Thyroid gland (tissue), 4 donors: ENCODE results near the gene LSM14B.

Experiments
- POLR2A ChIP-seq, 2 donors: fragments of 450-650 bp; IDR thresholded peaks; one replicate each; pipeline ENCODE4 v1.6.1; 2017; ENCODE audit warnings: antibody characterized with exemption in 2 of 2, mild to moderate bottlenecking in 2 of 2, moderate library complexity in 1 of 2
- TF ChIP-seq, protein P1 (sequence below), 6 experiments: fragments of 200-600 bp in 3 of 6; fragments of 450-650 bp in 3 of 6; sonication (generic) in 3 of 6; IDR thresholded peaks; one replicate each; pipeline ENCODE4 v1.5.1; 2016 to 2019; ENCODE audit warnings: antibody characterized with exemption in 6 of 6, mild to moderate bottlenecking in 2 of 6, inconsistent platforms in 1 of 6, moderate library complexity in 1 of 6

GRCh38 chr20:62183426-62184142, 61.3 kb downstream of the LSM14B start:
- TF ChIP-seq, protein P1, sequence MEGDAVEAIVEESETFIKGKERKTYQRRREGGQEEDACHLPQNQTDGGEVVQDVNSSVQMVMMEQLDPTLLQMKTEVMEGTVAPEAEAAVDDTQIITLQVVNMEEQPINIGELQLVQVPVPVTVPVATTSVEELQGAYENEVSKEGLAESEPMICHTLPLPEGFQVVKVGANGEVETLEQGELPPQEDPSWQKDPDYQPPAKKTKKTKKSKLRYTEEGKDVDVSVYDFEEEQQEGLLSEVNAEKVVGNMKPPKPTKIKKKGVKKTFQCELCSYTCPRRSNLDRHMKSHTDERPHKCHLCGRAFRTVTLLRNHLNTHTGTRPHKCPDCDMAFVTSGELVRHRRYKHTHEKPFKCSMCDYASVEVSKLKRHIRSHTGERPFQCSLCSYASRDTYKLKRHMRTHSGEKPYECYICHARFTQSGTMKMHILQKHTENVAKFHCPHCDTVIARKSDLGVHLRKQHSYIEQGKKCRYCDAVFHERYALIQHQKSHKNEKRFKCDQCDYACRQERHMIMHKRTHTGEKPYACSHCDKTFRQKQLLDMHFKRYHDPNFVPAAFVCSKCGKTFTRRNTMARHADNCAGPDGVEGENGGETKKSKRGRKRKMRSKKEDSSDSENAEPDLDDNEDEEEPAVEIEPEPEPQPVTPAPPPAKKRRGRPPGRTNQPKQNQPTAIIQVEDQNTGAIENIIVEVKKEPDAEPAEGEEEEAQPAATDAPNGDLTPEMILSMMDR (IDR thresholded peaks at IDR 0.05): no peak
- no peak for TF ChIP-seq POLR2A (IDR thresholded peaks at IDR 0.05)
